Subcutaneous abdominal adipose tissue (tissue), 5 donors: ENCODE measurements around the gene SCN5A.
"Not testable (repeated sequence)": the region's sequence is repeated elsewhere in the genome, so short reads cannot be mapped to it uniquely, and the experiment has no call there.

ENCODE experiments used
- H3K27ac ChIP-seq: one replicate; pipeline ENCODE4 v1.7.0; 2013; ENCODE audit warnings: low read depth, mild to moderate bottlenecking, inconsistent platforms, low read length, moderate library complexity
- H3K27me3 ChIP-seq, 5 donors: one replicate each; pipeline ENCODE4 v1.7.0; 2013; ENCODE audit warnings: low read length in 5 of 5, inconsistent platforms in 1 of 5; ENCODE audit not compliant: control insufficient read depth in 5 of 5, insufficient read depth in 4 of 5
- H3K36me3 ChIP-seq, 5 donors: one replicate each; pipeline ENCODE4 v1.7.0; 2013; ENCODE audit warnings: low read length in 5 of 5; ENCODE audit not compliant: control insufficient read depth in 5 of 5, insufficient read depth in 5 of 5
- H3K4me1 ChIP-seq, 5 donors: one replicate each; pipeline ENCODE4 v1.7.0; 2013; ENCODE audit warnings: low read length in 5 of 5, mild to moderate bottlenecking in 3 of 5, moderate library complexity in 1 of 5; ENCODE audit not compliant: control insufficient read depth in 5 of 5, insufficient read depth in 5 of 5
- H3K4me3 ChIP-seq, 5 donors: one replicate each; pipeline ENCODE4 v1.7.0; 2013; ENCODE audit warnings: low read length in 5 of 5, low read depth in 1 of 5
- H3K9ac ChIP-seq, 5 donors: one replicate each; pipeline ENCODE4 v1.7.0; 2013; ENCODE audit warnings: low read length in 5 of 5, mild to moderate bottlenecking in 4 of 5, moderate library complexity in 3 of 5
- H3K9me3 ChIP-seq, 5 donors: one replicate each; pipeline ENCODE4 v1.7.0; 2013; ENCODE audit warnings: low read length in 5 of 5; ENCODE audit not compliant: control insufficient read depth in 5 of 5
- donor health status: healthy.
- donor health status: healthy.
- donor health status: healthy.
- donor health status: healthy.
- donor health status: healthy.

The SCN5A gene

GRCh38 chr3:38576526-38577370, 72.7 kb downstream of the SCN5A start:
- no peaks in the 10 kb centered on the region for H3K36me3 ChIP-seq
- H3K9me3 ChIP-seq = peaks cover 0 to 8% (median 7%) of the 10 kb centered on the region in 5 donors
- peaks cover 0 to 7% (median 4%) of the 10 kb centered on the region in 5 donors for H3K27me3 ChIP-seq
- H3K9ac ChIP-seq = no peak overlapping the region
- H3K27ac ChIP-seq = no peak overlapping the region
- H3K4me3 ChIP-seq = no peak overlapping the region
- peaks cover 0 to 8% (median 0%) of the 10 kb centered on the region in 5 donors for H3K4me1 ChIP-seq

GRCh38 chr3:38576131-38576525, 73.4 kb downstream of the SCN5A start:
- no peak overlapping the region for H3K4me3 ChIP-seq
- H3K27me3 ChIP-seq = peaks cover 0 to 7% (median 4%) of the 10 kb centered on the region in 5 donors
- H3K9ac ChIP-seq = no peak overlapping the region
- H3K27ac ChIP-seq = no peak overlapping the region
- H3K36me3 ChIP-seq = no peaks in the 10 kb centered on the region
- peaks cover 0 to 8% (median 7%) of the 10 kb centered on the region in 5 donors for H3K9me3 ChIP-seq
- peaks cover 0 to 8% (median 0%) of the 10 kb centered on the region in 5 donors for H3K4me1 ChIP-seq

GRCh38 chr3:38575279-38575843, 74.1 kb downstream of the SCN5A start:
- H3K9me3 ChIP-seq = peaks cover 0 to 8% (median 7%) of the 10 kb centered on the region in 5 donors
- peaks cover 0 to 7% (median 4%) of the 10 kb centered on the region in 5 donors for H3K27me3 ChIP-seq
- H3K36me3 ChIP-seq = no peaks in the 10 kb centered on the region
- no peak overlapping the region for H3K4me3 ChIP-seq
- H3K27ac ChIP-seq = no peak overlapping the region
- H3K9ac ChIP-seq = no peak overlapping the region
- peaks cover 0 to 8% (median 0%) of the 10 kb centered on the region in 5 donors for H3K4me1 ChIP-seq

- peaks cover 0 to 4% (median 0%) of the 10 kb centered on the region in 5 donors for H3K4me1 ChIP-seq
- no peak overlapping the region for H3K9ac ChIP-seq
- no peak overlapping the region for H3K4me3 ChIP-seq
- H3K27me3 ChIP-seq = peaks cover 0 to 7% (median 4%) of the 10 kb centered on the region in 5 donors
- H3K9me3 ChIP-seq = peaks cover 0 to 8% (median 7%) of the 10 kb centered on the region in 5 donors
- H3K36me3 ChIP-seq = no peaks in the 10 kb centered on the region
- no peak overlapping the region for H3K27ac ChIP-seq
Measured at GRCh38 chr3:38574411-38575278, 74.8 kb downstream of the SCN5A start.

GRCh38 chr3:38573556-38573955, 75.9 kb downstream of the SCN5A start:
- Histone ChIP-seq H3K27me3 (peaks cover 0 to 7% (median 4%) of the 10 kb centered on the region in 5 donors), H3K27ac (no peak overlapping the region), H3K9ac (no peak overlapping the region), H3K4me1 (no peaks in the 10 kb centered on the region), H3K4me3 (peak overlapping the region in 1 of 5 donors; percentile 4), H3K36me3 (no peaks in the 10 kb centered on the region), H3K9me3 (peaks cover 0 to 8% (median 7%) of the 10 kb centered on the region in 5 donors)

GRCh38 chr3:38573111-38573510, 76.4 kb downstream of the SCN5A start:
- H3K4me1 ChIP-seq = no peaks in the 10 kb centered on the region
- no peaks in the 10 kb centered on the region for H3K36me3 ChIP-seq
- no peak overlapping the region for H3K9ac ChIP-seq
- no peak overlapping the region for H3K4me3 ChIP-seq
- peaks cover 0 to 7% (median 4%) of the 10 kb centered on the region in 5 donors for H3K27me3 ChIP-seq
- no peak overlapping the region for H3K27ac ChIP-seq
- peaks cover 0 to 8% (median 7%) of the 10 kb centered on the region in 5 donors for H3K9me3 ChIP-seq

- Histone ChIP-seq H3K9ac (no peak overlapping the region), H3K9me3 (no peaks in the 10 kb centered on the region), H3K36me3 (no peaks in the 10 kb centered on the region), H3K27ac (no peak overlapping the region), H3K27me3 (no peaks in the 10 kb centered on the region), H3K4me3 (no peak overlapping the region), H3K4me1 (no peaks in the 10 kb centered on the region)
Measured at GRCh38 chr3:38567498-38567897, 82.0 kb downstream of the SCN5A start.

GRCh38 chr3:38566794-38567193, 82.7 kb downstream of the SCN5A start:
- not testable (repeated sequence) for H3K9me3 ChIP-seq, H3K27ac ChIP-seq, H3K4me3 ChIP-seq, H3K36me3 ChIP-seq, H3K9ac ChIP-seq, H3K27me3 ChIP-seq, H3K4me1 ChIP-seq

GRCh38 chr3:38566215-38566528, 83.3 kb downstream of the SCN5A start:
- no peak overlapping the region for H3K9ac ChIP-seq
- no peaks in the 10 kb centered on the region for H3K36me3 ChIP-seq
- no peaks in the 10 kb centered on the region for H3K9me3 ChIP-seq
- peaks cover 0 to 4% (median 0%) of the 10 kb centered on the region in 5 donors for H3K27me3 ChIP-seq
- no peak overlapping the region for H3K4me3 ChIP-seq
- no peaks in the 10 kb centered on the region for H3K4me1 ChIP-seq
- no peak overlapping the region for H3K27ac ChIP-seq
